NCI-H2196 treated with DMSO at 0.1 percent for 48 hours (cell line): ENCODE measurements around the gene ETV6.

Experiments used
- DNase-seq: peaks from one replicate; lab custom pipeline; 2025; ENCODE audit not compliant: unreplicated experiment; lab: John Stamatoyannopoulos, UW

ETV6 gene

GRCh38 chr12:11714626-11715025 is 65.2 kb downstream of the ETV6 start:
- no peak for DNase-seq

- DNase-seq, result no peak
Observed at GRCh38 chr12:11715621-11716020, 66.1 kb downstream of the ETV6 start.

- no peak for DNase-seq
Observed at GRCh38 chr12:11716794-11717518, 67.5 kb downstream of the ETV6 start.

GRCh38 chr12:11717519-11717961 is 68.1 kb downstream of the ETV6 start:
- DNase-seq, result no peak

GRCh38 chr12:11718105-11718504 is 68.6 kb downstream of the ETV6 start:
- DNase-seq, result no peak

GRCh38 chr12:11718768-11719253 is 69.3 kb downstream of the ETV6 start:
- no peak for DNase-seq

- DNase-seq, result no peak
Observed at GRCh38 chr12:11719678-11720099, 70.2 kb downstream of the ETV6 start.

- DNase-seq, result no peak
Observed at GRCh38 chr12:11722071-11722470, 72.6 kb downstream of the ETV6 start.

GRCh38 chr12:11722578-11723138 is 73.2 kb downstream of the ETV6 start:
- no peak for DNase-seq

- peak; percentile 82 for DNase-seq
Observed at GRCh38 chr12:11723993-11724392, 74.5 kb downstream of the ETV6 start.

GRCh38 chr12:11724888-11725311 is 75.4 kb downstream of the ETV6 start:
- DNase-seq, result no peak

- DNase-seq, result no peak
Observed at GRCh38 chr12:11725686-11726085, 76.2 kb downstream of the ETV6 start.

DNA sequence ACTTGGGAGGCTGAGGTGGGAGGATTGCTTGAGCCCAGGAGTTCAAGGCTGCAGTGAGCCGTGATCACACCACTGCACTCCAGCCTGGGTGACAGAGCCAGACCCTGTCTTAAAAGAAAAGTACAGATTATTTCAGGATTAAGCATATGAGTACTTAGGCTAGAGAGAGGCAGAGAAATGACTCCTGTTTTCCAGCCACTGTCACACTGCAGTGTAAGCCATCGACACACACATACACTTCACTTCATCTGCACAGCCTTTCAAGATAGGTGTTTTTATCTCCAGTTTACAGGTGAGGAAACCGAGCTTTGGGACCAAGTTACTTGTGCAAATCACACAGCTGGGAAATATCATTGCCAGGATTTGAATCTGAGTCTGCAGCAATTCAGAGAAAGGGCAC is 77.2 kb downstream of the ETV6 start:
- no peak for DNase-seq

GRCh38 chr12:11727133-11727664 is 77.7 kb downstream of the ETV6 start:
- DNase-seq, result no peak

DNA sequence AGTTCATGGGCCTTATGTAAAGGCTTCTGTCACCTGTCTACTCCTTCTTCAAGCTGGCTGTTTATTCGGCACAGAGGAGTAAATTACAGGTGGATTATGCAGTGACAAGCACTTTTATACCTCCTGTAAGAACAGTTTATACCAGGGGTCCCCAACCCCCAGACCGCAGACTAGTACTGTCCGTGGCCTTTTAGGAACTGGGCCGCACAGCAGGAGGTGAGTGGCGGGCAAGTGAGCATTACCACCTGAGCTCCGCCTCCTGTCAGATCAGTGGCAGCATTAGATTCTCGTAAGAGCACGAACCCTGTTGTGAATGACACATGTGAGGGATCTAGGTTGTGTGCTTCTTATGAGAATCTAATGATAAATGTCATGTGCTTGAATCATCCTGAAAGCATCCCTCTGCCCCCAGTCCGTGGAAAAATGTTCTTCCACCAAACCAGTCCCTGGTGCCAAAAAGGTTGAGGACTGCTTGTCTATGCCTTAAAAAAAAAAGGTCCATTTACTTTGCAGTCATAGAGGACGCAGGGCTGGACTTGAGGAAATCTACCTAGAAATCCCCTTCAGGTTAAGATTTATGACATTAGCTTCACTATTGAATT is 78.8 kb downstream of the ETV6 start:
- no peak for DNase-seq

DNA sequence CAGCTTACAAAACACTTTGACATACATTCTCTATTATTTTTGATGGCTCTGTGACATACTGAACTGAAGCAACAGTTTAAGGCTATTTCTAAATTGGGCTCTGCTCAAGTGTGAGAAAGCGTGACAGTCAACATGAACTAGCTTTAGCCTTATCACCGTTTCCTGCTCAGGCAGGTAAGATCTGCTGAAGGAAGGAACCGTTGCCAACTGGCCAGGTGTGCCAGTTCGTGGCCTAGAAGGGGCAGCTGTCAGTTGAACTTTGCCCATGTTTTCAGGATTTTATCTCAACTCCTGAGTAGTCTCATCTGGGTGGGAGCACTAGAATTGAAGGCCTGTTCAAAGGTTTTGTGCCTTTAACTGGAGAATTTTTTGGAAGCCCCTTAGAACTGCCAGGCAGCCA is 79.5 kb downstream of the ETV6 start:
- peak; percentile 50 for DNase-seq

GRCh38 chr12:11729439-11730150 is 80.1 kb downstream of the ETV6 start:
- no peak for DNase-seq

- DNase-seq, result peak; percentile 29
Observed at GRCh38 chr12:11730299-11731041, 81.0 kb downstream of the ETV6 start.

- no peak for DNase-seq
Observed at GRCh38 chr12:11731042-11731357, 81.5 kb downstream of the ETV6 start.

GRCh38 chr12:11731455-11731854 is 82.0 kb downstream of the ETV6 start:
- DNase-seq, result no peak

- no peak for DNase-seq
Observed at GRCh38 chr12:11732023-11732422, 82.5 kb downstream of the ETV6 start.
